ENCODE measurements around the gene MIER1.

The MIER1 gene

DNA sequence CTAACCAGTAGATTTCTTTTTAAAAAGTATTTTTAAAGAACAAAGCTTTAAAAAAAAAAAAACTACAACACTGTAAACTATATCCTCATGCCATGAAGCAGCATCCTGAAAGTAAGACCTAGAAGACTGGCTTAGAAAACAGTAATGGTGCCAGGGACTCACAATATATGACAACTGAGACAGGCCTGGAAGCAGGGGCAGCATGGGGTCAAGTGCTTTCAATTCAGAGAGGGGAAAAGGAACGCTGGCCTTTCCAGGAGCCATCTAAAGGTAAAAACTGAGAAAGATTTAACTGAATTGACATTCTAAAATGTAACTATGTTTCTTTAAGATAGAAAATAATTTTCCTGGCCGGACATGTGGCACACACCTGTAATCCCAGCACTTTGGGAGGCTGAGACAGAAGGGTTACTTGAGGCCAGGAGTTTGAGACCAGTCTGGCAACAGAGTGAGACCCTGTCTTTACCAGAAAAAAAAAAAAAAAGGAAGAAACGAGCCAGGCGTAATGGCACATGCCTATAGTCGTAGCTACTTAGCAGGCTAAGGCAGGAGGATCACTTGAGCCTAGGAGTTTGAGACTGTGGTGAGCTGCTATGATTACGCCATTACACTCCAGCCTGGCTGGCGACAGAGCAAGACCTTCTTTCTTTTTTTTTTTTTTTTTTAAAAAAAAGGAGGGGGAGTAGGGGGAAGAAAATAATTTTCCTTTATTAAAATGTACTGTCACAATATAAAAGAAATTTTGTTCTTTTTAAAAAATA lies 75.0 kb downstream of the MIER1 start:
- no peak for DNase-seq (ENCODE audit: low read depth)

DNA sequence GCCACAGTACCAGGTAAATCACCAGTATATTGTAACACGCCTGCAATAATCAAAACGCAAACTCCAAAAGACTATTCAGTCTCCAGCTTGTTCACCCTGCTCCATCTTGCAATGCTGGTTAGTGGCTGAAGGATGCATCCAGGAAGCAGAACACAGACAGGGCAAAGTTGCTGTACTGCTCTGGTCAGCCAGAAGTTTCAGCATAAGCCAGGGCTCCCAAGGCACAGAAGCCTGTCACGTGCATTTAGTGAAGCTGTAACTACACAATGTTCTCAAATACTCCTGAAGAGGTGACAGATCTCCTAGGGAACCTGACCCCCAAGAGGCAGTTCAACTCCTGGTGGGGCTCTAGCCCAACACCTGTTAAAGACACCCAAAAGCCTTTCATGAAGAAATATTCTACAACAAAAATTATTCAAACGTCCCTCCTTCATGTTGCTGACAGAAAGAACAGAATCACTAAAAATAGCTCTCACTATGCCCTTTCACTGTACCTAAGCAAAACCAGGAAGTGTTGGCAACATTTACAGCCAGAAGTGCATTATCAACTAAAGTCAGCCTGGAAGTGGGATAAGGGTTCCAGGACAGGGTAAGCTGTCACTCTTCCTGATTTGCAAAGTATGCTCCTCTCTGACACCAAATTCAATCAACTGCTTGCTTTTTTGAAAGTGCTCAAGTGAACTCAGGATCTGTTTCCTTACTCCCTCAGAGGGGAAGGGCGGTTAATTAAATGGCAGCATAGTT lies 77.1 kb downstream of the MIER1 start:
- DNase-seq (ENCODE audit: low read depth) = no peak

DNA sequence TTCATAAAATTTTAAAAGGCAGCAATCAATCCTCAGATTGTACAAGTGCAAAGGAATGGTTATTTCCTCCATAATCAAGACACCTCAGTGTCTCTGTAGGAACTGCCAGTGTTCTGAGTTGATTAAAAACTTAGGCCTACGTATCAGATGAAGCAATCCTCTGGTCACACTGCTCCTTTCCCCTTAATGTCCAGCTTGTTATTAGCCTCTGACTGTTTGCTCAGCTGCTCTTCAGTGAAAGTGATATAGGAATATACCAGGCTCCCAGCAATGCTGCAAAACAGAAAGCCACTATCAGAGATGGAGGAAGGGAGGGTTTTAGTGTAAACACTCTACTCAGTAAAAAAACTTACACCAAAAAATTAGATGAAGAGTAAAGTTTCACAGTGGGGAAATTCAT lies 79.4 kb downstream of the MIER1 start:
- no peak for DNase-seq (ENCODE audit: low read depth)

DNA sequence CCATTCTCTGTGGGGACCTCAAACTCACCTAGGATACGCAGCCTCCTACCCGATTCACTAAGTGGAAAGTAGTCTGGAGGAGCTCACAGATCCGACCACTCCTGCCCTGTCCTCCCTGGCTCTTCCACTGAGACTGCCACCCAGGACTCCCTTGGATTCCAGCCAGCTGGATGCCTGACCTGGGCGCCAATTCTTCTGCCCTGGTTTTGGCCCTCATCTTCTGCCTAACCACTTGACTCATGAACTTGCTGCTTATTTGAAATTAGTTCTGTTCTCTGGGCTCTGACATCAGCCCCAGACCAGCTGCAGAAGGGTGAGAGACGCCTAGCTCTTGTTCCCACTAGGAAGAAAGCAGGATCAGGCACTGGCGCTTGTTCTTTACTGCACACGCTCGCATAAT lies 80.3 kb downstream of the MIER1 start:
- DNase-seq (ENCODE audit: low read depth) = no peak

DNA sequence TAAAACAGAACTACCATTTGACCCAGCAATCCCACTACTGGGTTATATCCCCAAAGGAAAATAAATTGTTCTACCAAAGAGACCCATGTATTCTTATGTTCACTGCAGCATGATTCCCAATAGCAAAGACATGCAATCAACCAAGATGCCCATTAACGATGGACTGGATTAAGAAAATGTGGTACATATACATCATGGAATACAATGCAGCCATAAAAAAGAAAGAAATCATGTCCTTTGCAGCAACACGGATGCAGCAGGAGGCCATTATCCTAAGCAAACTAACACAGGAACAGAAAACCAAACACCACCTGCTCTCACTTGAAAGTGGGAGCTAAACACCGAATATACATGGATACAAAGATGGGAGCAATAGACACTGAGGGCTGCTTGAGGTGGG lies 85.0 kb downstream of the MIER1 start:
- no peak for DNase-seq (ENCODE audit: low read depth)

DNA sequence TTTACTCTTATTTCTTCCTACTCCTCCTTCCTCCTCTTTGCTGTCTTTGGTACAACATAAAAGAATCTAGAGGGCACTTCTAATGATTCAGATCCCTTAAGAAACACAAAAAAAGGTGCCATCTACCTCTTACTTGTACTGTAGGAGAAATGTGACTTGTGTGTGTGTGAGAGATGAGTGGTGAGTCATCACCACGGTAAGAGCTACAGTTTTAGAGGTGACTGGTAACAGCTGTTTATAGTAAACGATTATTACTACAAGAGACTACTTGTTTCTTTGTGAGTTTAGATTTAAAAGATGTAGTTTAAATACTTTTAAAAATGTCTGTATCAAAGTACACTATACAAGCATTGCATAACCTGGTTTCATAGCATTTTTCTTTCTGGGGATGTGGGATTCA lies 88.8 kb downstream of the MIER1 start:
- no peak for DNase-seq (ENCODE audit: low read depth)

DNA sequence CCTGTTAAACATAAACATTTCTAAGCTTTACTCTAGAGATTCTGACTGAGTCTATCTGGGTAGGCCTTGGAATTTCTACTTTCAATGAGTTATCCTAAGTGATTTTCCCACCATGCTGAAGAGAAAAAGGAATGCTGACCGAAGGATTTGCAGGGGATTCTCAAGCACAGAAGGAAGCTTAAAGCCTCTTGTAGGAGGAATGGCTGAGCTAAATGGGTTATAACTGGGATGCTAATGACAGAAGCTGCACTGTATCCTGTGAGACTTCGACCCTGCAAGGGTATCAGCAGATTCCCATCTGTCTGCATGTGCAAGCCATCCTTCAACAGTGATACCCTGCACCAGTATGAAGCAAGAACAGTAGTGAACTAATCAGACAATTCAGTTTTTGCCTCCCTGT lies 93.8 kb downstream of the MIER1 start:
- no peak for DNase-seq (ENCODE audit: low read depth)

DNA sequence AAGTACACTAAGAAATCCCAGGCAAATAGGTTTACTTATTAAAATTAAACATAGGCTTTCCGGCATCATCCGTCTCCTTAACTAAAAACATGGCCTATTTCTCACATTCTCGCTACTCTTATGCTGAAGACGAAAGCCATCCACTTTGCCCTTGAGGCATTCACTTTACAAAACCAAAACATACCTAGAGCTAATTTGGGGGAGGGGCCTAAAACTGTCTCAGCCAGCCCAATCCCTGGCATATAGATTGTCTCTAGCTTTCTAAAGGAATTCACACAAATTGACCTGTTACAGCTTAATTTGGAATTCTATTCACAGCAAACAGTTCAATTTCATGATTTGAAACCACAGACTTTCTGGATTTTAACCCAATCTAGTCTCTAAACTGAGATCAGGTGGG lies 94.3 kb downstream of the MIER1 start:
- no peak for DNase-seq (ENCODE audit: low read depth)

DNA sequence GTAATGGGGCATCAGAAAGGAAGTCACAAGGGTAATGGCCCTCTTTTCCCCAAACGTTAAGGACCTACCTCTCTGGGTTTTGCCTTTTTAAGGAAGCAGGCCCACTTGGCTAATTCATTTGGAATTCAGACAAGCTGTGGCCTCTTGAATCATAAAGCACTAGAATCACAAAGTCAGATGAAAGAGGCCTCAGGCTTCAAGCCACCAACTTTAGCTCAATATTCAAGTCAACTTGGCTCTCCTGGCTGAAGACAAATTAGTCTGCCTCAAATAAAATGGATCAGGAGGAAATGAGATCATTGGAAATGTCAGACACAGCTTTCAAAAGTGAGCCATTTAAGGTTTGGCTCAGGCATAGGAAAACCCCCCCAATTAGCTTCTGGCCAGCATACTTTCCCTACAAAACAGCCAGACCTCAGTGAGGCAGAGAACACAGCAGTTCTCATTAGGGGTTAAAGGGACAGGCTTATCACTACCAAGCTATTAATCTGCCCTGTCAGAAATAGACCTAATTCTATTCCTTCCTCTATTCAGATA lies 94.9 kb downstream of the MIER1 start:
- peak; percentile 49 for DNase-seq (ENCODE audit: low read depth)

DNA sequence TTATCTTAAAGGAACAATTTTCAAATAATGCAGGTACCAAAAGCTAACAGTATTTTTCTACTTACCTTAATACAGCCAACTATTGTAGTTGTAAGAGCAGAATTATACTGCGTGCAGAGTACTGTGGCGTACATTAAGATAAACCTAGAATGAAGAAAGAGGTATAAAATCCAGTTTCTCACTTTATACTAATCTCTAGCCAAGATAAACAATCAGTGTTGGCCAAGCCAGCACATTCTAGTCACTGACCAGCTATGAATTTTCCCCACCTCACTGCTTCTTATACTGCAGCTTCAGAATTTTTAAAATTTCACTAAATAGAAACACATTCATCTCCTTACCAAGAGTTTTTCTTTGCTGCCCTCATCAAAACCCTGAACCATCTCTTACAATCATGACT lies 95.5 kb downstream of the MIER1 start:
- no peak for DNase-seq (ENCODE audit: low read depth)

DNA sequence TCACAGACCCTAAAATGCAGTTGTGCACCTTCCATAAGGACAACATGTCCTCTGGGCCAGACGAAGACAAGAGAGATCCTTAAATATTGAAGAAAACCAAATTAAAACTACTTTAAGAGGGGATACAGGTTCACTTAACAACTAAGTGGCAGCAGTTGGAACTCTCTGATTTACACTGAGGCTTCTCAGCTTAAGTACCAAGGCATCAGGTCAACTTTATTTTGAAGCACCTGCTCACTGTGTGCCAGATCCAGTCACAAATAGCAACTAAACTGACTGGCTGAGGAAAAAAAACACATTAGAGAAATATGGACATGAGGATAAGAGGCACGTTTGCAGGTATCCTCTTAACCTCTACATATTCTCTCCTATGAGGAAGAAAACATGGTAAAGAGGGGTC lies 96.0 kb downstream of the MIER1 start:
- no peak for DNase-seq (ENCODE audit: low read depth)

DNA sequence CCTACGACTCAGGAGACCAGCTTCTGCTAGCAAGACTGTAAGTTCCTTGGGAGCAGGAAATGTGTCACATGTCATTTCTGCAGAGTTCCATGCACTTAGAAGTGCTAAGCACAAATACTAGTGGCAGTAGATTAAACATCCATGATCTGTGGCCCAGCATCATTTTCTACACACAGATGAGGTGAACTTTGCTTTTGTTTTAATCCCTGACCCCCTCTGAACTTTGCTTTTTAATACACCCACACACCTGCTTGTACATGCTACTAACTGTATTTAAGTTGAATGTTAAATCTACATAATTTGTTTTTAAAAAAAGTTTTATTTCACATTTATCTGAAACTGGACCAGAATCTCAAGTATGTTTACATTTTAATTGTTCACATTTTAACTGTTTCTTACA lies 104.7 kb downstream of the MIER1 start:
- DNase-seq (ENCODE audit: low read depth) = no peak

DNA sequence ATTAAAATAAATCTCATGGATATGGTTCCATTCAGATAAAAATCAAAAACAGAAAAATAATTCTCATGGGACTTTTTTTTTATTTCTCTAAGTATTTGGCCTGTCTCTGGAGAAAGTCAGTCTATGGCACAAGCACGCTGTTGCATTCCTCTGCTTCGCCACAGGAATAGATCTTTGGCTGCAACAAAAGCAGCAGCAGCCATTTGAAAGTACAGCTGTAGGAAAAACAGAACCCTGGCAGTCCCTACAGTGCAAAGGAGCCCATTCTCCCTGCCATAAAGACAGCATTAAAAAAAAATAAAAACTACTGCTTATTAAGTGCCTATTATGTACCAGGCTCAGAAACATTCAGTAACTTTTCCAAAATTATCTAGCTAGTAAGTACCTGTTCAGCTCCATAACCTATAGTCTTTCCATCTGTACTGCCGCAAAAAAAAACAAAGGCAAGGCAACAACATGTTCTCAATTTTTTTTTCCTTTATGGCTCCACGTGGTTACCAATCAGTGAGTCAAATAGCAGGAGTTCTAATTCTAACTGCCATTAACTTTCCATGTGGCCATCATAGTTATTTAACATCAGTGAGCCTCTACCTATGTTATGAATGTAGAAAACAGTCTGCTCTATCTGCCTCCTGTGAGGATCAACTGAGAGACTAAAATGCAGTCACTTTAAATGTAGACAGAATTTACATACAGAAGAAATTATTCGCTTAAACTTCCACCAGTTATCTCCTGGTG lies 106.5 kb downstream of the MIER1 start:
- no peak for DNase-seq (ENCODE audit: low read depth)

DNA sequence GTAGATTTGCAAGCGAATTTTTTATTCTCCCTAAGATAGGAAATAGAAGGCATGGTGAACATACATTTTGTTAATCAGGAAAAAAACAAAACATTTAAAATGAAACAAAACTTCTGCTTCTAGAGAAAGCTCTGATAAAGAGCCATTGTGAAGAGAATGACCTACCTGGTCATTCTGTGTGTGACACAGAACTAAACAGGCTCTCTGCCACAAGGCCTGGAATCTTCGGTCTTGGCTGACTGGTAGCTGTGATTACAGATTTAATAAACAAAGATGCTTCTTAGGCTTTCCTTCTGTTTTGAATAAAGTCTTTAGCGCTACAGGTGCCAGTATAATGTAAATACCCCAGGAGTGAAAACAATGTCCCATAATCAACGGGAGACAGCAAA lies 107.1 kb downstream of the MIER1 start:
- DNase-seq (ENCODE audit: low read depth) = no peak
